ENCODE results near the gene DUS1L.
A peak's percentile ranks its signal among the peaks of the same experiment; 100 is the strongest.

The DUS1L gene

DNA sequence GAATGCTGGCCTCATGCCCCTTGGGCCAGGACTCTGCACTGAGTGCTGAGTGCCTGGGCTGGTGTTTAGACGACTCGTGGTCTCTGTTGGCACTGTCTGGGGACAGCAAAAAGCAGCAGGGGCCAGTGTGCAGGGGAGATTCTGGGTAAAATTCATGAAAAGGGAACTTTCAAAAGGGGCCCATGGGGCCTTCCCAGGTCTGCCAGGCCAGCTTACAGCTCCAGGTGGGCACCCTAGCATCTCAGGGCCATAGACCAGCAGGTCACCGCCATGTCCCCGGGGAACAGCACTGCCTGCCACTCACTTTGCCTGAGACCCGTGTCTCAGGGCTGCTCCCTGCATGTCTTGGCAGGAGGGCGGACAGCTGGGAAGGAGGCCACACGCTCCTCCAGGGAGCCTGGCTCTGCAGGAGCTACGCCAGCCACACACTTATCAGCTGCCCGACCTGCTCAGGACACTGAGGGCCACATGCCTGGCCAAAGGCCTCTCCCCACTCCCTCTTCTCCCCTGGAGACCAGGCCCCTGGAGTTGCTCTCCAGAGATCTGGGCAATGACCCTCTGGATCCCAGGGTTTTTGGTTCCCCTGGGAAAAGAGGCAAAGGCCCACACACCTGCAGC lies 41.2 kb upstream of the DUS1L start:
- no peak for DNase-seq (ENCODE audit: low read depth)
- peak overlapping the region; percentile 53 for H3K4me3 ChIP-seq (ENCODE audit: low read depth, low read length)
- TF ChIP-seq, protein P1, sequence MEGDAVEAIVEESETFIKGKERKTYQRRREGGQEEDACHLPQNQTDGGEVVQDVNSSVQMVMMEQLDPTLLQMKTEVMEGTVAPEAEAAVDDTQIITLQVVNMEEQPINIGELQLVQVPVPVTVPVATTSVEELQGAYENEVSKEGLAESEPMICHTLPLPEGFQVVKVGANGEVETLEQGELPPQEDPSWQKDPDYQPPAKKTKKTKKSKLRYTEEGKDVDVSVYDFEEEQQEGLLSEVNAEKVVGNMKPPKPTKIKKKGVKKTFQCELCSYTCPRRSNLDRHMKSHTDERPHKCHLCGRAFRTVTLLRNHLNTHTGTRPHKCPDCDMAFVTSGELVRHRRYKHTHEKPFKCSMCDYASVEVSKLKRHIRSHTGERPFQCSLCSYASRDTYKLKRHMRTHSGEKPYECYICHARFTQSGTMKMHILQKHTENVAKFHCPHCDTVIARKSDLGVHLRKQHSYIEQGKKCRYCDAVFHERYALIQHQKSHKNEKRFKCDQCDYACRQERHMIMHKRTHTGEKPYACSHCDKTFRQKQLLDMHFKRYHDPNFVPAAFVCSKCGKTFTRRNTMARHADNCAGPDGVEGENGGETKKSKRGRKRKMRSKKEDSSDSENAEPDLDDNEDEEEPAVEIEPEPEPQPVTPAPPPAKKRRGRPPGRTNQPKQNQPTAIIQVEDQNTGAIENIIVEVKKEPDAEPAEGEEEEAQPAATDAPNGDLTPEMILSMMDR (IDR thresholded peaks at IDR 0.05; ENCODE audit: insufficient read depth, low read depth, low read length, missing control alignments), result no peak

DNA sequence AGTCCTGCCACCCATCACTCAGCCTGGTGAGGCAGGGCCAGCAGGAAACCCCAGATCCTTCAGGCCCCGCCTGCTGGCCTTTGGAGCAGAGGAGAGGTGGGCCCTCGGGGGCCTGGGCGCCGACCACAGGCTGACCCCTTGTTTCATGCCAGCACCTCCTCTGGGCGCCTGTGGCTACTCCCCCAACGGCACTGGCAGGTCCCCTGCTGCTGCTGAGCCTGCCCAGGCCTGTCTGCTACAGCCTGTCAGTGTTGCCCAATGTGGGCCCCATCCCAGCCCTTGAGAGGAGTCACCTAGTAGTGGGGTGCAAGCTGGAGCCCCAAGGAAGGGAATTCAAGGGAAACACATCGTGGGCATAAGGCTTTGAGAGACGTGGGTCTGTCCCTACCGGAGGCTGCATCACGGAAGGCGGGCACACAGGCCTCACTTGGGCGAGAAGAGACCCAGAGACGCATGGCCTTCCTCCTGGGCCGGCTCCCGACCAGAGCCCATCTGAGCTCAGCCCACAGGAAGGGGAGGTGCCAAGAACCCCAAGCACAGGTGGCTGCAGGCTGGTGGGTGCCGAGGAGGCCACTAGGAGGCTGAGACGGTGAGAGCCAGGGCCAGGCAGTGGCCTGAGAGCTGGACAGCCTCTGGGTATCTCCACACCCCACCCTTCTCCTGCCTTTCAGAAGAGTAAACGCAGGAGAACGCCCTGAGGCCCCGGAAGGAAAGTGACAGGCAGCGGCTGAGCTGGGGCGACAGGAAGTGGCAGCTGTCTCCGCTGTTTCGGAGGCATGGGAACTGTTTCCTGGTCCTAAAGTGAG lies 40.5 kb upstream of the DUS1L start:
- TF ChIP-seq, protein P1 (IDR thresholded peaks at IDR 0.05; ENCODE audit: insufficient read depth, low read depth, low read length, missing control alignments), result peak; percentile 63
- DNase-seq (ENCODE audit: low read depth), result peak; percentile 91
- H3K4me3 ChIP-seq (ENCODE audit: low read depth, low read length), result peak overlapping the region; percentile 53

DNA sequence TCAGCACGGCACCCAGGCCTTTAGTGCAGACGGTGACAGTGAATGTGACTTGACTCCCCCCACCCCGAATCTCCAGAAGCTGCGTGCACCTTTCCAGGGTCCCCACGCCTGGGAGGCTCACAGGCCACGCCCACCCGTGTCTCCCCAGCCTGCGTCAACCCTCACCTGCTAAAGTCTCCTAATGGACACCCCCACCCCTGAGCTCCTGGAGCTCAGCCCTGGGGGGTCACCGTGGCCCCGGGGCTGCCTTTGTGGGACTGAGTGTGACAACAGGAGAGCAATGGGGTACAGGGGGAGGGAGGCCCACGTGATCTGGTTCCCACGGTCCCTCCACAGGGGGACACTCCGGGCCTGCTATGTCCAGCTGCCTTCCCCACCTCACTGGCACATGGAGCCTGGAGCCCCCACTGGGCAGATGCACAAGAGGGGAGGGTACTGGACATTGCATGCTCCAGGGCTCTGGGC lies 39.8 kb upstream of the DUS1L start:
- DNase-seq (ENCODE audit: low read depth), result no peak
- TF ChIP-seq, protein P1 (IDR thresholded peaks at IDR 0.05; ENCODE audit: insufficient read depth, low read depth, low read length, missing control alignments), result no peak
- H3K4me3 ChIP-seq (ENCODE audit: low read depth, low read length), result peak overlapping the region; percentile 53

DNA sequence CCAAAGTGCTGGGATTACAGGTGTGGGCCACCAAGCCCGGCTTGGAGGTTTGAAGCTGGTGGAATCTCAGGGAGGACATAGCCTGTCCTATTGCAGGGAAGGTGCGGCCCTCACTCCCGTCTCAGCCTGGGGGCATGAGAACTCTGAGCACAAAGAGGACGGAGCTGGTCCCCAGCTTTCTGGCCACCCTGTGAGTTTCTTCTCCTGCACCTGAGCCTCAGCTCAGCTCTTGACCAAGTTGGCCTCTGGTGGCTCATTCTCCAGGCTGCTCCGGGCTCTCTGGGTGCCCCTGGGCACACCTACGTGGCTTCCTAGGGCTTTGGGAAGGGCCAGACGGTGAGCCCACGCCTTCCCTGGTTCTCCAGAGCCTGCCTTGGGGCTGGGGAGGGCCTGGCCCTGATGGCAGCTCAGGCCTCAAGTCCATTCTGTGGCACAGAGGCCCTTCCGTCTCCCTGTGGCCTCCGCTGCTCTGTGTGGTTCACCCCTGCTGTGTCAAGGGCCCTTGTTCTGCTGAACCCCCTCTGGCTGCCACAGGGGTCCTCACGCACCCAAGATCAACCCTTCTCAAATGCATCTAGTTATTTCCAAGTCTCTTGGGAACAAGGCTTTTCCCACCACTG lies 39.3 kb upstream of the DUS1L start:
- TF ChIP-seq, protein P1 (IDR thresholded peaks at IDR 0.05; ENCODE audit: insufficient read depth, low read depth, low read length, missing control alignments), result no peak
- DNase-seq (ENCODE audit: low read depth), result no peak
- peak overlapping the region; percentile 53; the same call in 1 of the 2 replicates for H3K4me3 ChIP-seq (ENCODE audit: low read depth, low read length)

DNA sequence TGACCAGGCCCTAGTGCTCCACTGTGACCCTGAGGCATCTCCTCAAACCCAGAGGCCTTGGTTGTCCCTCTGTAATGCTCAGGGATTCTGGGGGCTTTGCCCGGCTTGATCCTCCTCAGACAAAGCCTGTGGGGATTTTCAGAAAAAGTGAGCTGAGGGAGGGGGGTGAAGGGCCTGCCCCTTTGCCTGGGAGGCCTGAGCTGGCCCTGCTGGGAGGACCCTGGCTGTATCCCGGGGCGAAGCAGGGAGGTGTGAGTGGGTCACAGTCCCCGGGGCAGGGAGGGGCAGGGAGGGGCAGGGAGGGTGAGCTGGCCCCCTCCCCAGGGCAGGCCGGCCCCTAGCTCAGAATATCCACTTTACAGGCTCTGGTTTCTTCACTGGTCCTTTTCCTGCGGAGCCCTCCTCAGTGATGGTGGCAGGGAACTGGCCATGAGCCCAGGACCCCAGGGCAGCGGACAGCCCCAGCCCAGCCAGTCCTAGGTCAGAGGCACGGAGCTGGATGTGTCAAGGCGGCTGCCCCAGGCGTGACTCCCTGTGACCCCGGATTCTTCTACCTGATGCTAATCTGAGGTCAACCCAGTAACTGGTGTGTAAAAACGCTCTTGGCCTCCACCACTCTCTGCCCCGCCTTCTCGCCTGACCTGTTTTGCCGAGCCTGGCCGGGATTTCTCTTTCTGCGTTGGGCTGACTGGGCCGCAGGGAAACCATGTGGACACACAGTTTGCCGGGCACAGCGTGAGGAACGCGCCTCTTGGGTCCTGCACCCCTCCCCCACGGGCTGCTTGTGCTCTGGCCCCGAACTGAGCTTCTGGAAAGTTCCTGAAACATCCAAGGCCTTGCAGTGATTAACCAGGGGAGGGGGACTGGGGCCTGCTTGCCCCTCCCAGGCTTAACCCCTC lies 38.2 kb upstream of the DUS1L start:
- TF ChIP-seq, protein P1 (IDR thresholded peaks at IDR 0.05; ENCODE audit: insufficient read depth, low read depth, low read length, missing control alignments), result no peak
- no peak overlapping the region for H3K4me3 ChIP-seq (ENCODE audit: low read depth, low read length)
- DNase-seq (ENCODE audit: low read depth), result no peak

Data from GM12865 (cell line).